Ishikawa (cell line): Measurements from ENCODE around the gene TECPR2.

Experiments
- CEBPB ChIP-seq: IDR thresholded peaks from 2 replicates; pipeline ENCODE4 v1.6.1; 2012
- CREB1 ChIP-seq: IDR thresholded peaks from 2 replicates; pipeline ENCODE4 v1.6.1; 2012; ENCODE audit warnings: low read depth
- EGR1 ChIP-seq: IDR thresholded peaks from 2 replicates; pipeline ENCODE4 v1.6.1; 2012
- EP300 ChIP-seq: IDR thresholded peaks from 2 replicates; pipeline ENCODE4 v1.6.1; 2012; ENCODE audit warnings: borderline replicate concordance
- FOXM1 ChIP-seq: IDR thresholded peaks from 2 replicates; pipeline ENCODE4 v1.6.1; 2012; ENCODE audit warnings: low read depth, borderline replicate concordance
- NFIC ChIP-seq: IDR thresholded peaks from 2 replicates; pipeline ENCODE4 v1.6.1; 2012
- RAD21 ChIP-seq: IDR thresholded peaks from 2 replicates; pipeline ENCODE4 v1.6.1; 2012; ENCODE audit warnings: low read depth
- REST ChIP-seq: IDR thresholded peaks from 2 replicates; pipeline ENCODE4 v1.6.1; 2012; ENCODE audit warnings: low read depth, mild to moderate bottlenecking
- TAF1 ChIP-seq: IDR thresholded peaks from 2 replicates; pipeline ENCODE4 v1.6.1; 2012; ENCODE audit warnings: low read depth, mild to moderate bottlenecking
- TCF12 ChIP-seq: IDR thresholded peaks from 2 replicates; pipeline ENCODE4 v1.6.1; 2012; ENCODE audit warnings: low read depth
- TEAD4 ChIP-seq: IDR thresholded peaks from 2 replicates; pipeline ENCODE4 v1.6.1; 2012
- USF1 ChIP-seq: IDR thresholded peaks from 2 replicates; pipeline ENCODE4 v1.6.1; 2012
- YY1 ChIP-seq: IDR thresholded peaks from 2 replicates; pipeline ENCODE4 v1.6.1; 2012; ENCODE audit warnings: low read depth
- ZBTB7A ChIP-seq: IDR thresholded peaks from 2 replicates; pipeline ENCODE4 v1.6.1; 2012; ENCODE audit warnings: low read depth
- TF ChIP-seq, protein P1 (sequence below): IDR thresholded peaks from 2 replicates; pipeline ENCODE4 v1.6.1; 2012

The TECPR2 gene

DNA sequence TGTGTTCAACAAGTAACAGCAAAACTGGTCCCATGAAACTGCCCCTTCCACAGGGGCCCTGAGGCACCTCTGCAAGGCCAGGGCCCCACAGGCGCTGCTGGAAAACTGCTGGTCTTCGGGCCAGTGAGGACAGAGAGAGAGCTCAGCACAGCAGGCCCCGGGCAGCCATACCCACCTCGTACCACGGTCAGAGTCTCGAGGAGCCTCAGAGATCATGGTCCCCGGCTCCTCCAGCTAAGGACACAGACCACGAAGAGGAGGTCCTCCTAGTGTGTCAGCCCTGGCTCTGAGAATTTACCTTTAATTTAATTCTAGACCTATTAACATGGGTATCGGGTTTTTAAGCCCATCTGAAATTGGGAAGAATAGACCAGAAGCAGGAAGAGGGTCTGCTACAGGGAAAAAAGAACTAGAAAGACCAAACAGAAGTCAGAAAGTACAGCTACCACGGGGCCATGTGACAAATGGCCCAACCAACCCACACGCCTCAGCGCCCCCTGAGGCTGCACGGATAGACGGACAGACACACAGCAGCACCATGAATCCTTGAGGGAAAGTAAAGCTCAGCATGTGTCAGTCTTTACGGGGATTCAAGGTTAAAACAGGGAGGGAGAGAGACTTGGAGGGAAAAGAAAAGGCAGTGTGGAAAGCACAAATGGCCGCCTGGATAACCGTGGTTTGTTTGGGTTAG, 123.9 kb downstream of the TECPR2 start:
- TF ChIP-seq NFIC (no peak), CEBPB (no peak), CREB1 (no peak), TAF1 (no peak), TEAD4 (no peak), USF1 (no peak), YY1 (no peak), FOXM1 (no peak), REST (no peak), TCF12 (no peak), EP300 (no peak), ZBTB7A (no peak), EGR1 (no peak), RAD21 (no peak)
- TF ChIP-seq, protein P1, sequence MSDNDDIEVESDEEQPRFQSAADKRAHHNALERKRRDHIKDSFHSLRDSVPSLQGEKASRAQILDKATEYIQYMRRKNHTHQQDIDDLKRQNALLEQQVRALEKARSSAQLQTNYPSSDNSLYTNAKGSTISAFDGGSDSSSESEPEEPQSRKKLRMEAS: no peak

DNA sequence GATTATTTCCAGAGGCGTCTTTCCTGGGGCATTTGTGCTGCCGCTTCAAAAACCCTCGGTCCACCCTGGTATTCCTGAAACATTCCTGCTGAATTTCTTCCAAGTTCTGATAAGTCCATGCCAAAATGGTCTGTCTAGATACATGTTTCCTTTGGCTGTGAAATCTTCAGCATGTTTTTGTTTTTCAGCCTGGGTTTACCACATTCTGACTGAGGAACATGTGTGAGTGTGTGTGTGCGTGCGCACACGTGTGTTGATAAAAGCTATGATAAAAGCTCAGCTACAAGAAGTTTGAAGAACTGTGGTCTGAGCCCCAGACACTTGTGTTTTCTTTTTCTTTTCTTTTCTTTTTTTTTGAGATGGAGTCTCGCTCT, 124.5 kb downstream of the TECPR2 start:
- TF ChIP-seq EP300 (no peak), FOXM1 (no peak), ZBTB7A (no peak), NFIC (no peak), CEBPB (no peak), EGR1 (no peak), TAF1 (no peak), CREB1 (no peak), TCF12 (no peak), REST (no peak)

DNA sequence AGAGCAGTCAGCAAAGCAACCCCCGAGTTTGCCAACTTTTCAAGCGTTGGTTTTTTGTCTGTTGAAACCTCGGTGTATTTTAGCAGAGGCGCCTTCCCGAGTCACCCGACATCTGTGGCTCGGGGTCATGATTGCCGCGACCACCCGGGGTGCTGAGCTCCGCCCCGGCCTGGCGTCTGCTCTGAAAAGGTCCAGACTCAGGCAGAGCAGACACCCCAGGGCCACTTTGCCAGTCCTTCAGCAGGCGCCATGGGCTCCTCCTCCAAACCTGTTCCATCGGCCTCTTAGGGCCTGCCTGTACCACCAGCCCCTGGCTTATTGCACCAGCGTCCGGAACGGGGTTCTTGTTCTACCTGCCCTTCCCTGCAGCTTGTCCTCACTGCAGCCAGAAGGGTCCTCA, 127.7 kb downstream of the TECPR2 start:
- TF ChIP-seq USF1 (no peak), FOXM1 (no peak), YY1 (no peak), TAF1 (no peak), TCF12 (no peak), CEBPB (no peak), REST (no peak), RAD21 (no peak), EGR1 (no peak), ZBTB7A (no peak)

- TF ChIP-seq EGR1: no peak
- no peak for TF ChIP-seq USF1
- no peak for TF ChIP-seq ZBTB7A
Observed at GRCh38 chr14:102491366-102491765, 128.6 kb downstream of the TECPR2 start.
